Body of pancreas (tissue), 4 donors: ENCODE results near the gene NLN.

Experiments
- CTCF ChIP-seq, 7 experiments: fragments of 450-650 bp in 4 of 7; fragments of 200-600 bp in 3 of 7; sonication (generic) in 3 of 7; IDR thresholded peaks; one replicate each; pipeline ENCODE4 v1.5.1; 2016 to 2019; ENCODE audit warnings: antibody characterized with exemption in 7 of 7
- POLR2A ChIP-seq, 3 donors: fragments of 450-650 bp; IDR thresholded peaks; one replicate each; pipeline ENCODE4 v1.6.1; 2016; ENCODE audit warnings: antibody characterized with exemption in 3 of 3, mild to moderate bottlenecking in 2 of 3

DNA sequence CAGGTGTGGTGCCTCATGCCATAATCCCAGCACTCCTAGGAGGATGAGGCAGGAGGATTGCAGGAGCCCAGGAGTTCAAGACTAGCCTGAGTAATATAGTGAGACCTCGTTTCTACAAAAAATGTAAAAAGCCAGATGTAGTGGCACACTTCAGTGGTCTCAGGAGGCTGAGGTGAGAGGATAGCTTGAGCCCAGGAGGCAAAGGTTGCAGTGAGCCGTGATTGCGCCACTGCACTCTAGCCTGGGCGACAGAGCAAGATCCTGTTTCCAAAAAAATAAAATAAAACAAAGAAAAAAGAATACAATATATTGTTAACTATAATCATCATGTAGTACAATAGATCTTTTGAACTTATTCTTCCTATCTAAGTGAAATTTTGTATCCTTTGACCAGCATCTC is 16.3 kb downstream of the NLN start:
- TF ChIP-seq CTCF (IDR thresholded peaks at IDR 0.05) (no peak), POLR2A (IDR thresholded peaks at IDR 0.05) (no peak)
